ENCODE data around the gene CCDC80. TPM values are rescaled to one million over a fixed set of nuclear protein-coding genes. Genes with fewer than 3 reads are reported as not detected.

CCDC80 gene
- polyA plus RNA-seq, 3 donors = 0.05 TPM; not detected in 2

DNA sequence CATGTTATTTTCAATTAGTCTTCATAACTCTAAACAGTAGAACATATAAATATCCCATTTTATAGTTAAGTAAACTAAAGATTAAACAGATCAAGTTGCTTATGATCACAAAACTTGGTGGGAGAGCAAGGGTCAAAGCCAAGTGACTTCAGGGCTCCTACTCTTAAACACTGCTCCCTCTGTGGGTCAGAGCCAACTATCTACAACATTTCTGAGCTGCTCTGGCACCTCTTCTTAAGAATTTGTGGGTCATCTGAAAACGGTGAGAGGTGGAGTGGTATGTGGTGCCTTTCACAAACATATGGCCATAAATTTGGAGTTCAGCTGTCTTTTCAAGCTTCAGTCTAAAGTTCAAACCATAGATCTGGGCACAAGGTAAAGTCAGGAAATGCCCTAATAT is 90.1 kb downstream of the CCDC80 start:
- Histone ChIP-seq H3K9me3 (replicated peaks in 1 of 2; ENCODE audit: control insufficient read depth in 1 of 2, insufficient read depth in 1 of 2, low read length in 2 of 2) (no peaks in the 10 kb centered on the region), H3K9ac (ENCODE audit: insufficient read depth, low read length, poor library complexity, severe bottlenecking) (no peak overlapping the region), H3K4me1 (ENCODE audit: control insufficient read depth in 1 of 2, insufficient read depth in 2 of 2, low read length in 2 of 2) (peaks cover 28 to 34% of the 10 kb centered on the region in 2 donors), H3K27me3 (ENCODE audit: control insufficient read depth in 2 of 2, insufficient read depth in 2 of 2, low read length in 2 of 2) (no peaks in the 10 kb centered on the region), H3K36me3 (replicated peaks in 1 of 2; ENCODE audit: control insufficient read depth in 1 of 2, insufficient read depth in 2 of 2, low read length in 2 of 2) (peaks cover 55 to 74% of the 10 kb centered on the region in 2 donors), H3K79me2 (ENCODE audit: insufficient read depth, low read length) (peaks cover 100% of the 10 kb centered on the region), H4K20me1 (ENCODE audit: insufficient read depth, low read length) (peaks cover 94% of the 10 kb centered on the region), H3K4me3 (replicated peaks in 1 of 3; ENCODE audit: low read depth in 2 of 3, low read length in 3 of 3) (no peak overlapping the region), H3K27ac (ENCODE audit: low read depth in 1 of 2, low read length in 2 of 2) (peak overlapping the region in 1 of 2 donors; percentile 37), H3K4me2 (replicated peaks; ENCODE audit: extremely low read depth, low read length, poor library complexity, severe bottlenecking) (no peak overlapping the region), H2AFZ (ENCODE audit: insufficient read depth, low read depth, low read length, poor library complexity, severe bottlenecking) (no peak overlapping the region)
- Mint-ChIP-seq H3K9me3 (no peaks in the 10 kb centered on the region), H3K27me3 (ENCODE audit: low read depth in 3 of 3) (no peaks in the 10 kb centered on the region), H3K4me3 (no peak overlapping the region), H3K27ac (peak overlapping the region in 2 of 7 donors; percentile 61 to 70), H3K36me3 (peaks cover 50 to 53% of the 10 kb centered on the region in 2 donors), H3K4me1 (peaks cover 32% of the 10 kb centered on the region)
- intact Hi-C loops (cut with micrococcal nuclease) = no loop called here
- WGBS (ENCODE audit: insufficient coverage) = no CpG with 5 or more reads among the region's 1 CpG
- TF ChIP-seq, protein P1, sequence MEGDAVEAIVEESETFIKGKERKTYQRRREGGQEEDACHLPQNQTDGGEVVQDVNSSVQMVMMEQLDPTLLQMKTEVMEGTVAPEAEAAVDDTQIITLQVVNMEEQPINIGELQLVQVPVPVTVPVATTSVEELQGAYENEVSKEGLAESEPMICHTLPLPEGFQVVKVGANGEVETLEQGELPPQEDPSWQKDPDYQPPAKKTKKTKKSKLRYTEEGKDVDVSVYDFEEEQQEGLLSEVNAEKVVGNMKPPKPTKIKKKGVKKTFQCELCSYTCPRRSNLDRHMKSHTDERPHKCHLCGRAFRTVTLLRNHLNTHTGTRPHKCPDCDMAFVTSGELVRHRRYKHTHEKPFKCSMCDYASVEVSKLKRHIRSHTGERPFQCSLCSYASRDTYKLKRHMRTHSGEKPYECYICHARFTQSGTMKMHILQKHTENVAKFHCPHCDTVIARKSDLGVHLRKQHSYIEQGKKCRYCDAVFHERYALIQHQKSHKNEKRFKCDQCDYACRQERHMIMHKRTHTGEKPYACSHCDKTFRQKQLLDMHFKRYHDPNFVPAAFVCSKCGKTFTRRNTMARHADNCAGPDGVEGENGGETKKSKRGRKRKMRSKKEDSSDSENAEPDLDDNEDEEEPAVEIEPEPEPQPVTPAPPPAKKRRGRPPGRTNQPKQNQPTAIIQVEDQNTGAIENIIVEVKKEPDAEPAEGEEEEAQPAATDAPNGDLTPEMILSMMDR (IDR thresholded peaks at IDR 0.05) = no peak
- no peak for DNase-seq

Other genes starting within 250 kb of the CCDC80 start
- under 1 TPM in 1 of 3 donors, not detected in 2; 0.05 TPM for gene BTLA, start 141.7 kb downstream of the CCDC80 start, polyA plus RNA-seq
- gene ATG3, start 79.2 kb downstream of the CCDC80 start, polyA plus RNA-seq = 100 to 1,000 TPM in 2 of 3 donors, 10 to 100 TPM in 1; 99.8 to 288 (median 226) TPM
- 10 to 100 TPM; 16.8 to 74.1 (median 61.3) TPM for gene SLC35A5, start 79.1 kb downstream of the CCDC80 start, polyA plus RNA-seq
- gene CD200R1L, start 205.7 kb upstream of the CCDC80 start, polyA plus RNA-seq = not detected